NCI-H460 (cell line): Measurements from ENCODE around the gene ENPP3. TPM values are rescaled to one million over a fixed set of nuclear protein-coding genes. Genes with fewer than 3 reads are reported as not detected.

ENCODE experiments used
- DNase-seq: peaks from one replicate; pipeline ENCODE4 v3.0.0-alpha.2; 2016; ENCODE audit warnings: low read depth; ENCODE audit errors: extremely low read depth
- small RNA-seq, 2 experiments: library from RNA; depleted of rRNA; stranded (forward); fragments of <200 nt; gene quantifications; one replicate each; pipeline ENCODE3, GENCODE V24; 2014
- total RNA-seq: library from RNA; depleted of rRNA; stranded (reverse); fragments of >200 nt; shearing (Covaris generic); gene quantifications from 2 replicates; pipeline ENCODE4 v1.2.3, GENCODE V29; 2014; rRNA removed

ENPP3 gene
- total RNA-seq, 1 experiment from 2014 or later = 0.12 TPM

DNA sequence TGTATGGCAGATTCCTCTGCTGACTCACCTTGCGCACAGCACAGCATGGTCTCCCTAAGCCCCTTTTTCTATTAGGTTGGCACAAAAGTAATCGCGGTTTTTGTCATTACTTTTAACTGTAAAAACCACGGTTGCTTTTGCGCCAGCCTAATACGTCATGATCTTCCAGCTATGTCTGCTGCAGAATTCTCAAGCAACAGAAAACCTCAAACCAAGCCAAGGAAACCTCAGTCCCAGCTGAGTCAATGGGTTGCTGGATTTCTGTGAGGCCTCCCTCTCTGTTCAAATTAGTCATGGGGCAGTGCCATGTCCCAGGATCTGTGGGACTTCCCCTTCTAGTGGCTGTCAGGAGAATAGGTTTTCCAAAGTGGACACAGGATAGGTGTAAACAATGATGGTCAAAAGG is 155.0 kb downstream of the ENPP3 start:
- no peak for DNase-seq

DNA sequence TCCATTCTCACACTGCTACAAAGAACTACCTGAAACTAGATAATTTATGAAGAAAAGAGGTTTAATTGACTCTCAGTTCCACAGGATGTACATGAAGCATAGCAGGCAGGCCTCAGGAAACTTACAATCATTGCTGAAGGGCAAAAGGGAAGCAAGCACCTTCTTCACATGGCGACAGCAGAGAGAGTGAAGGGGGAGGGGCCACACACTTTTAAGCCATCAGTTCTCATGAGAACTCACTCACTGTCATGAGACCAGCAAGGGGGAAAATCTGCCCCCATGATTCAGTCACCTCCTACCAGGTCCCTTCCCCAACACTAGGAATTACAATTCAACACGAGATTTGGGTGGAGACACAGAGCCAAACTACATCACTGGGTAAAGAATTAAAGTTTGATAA is 158.3 kb downstream of the ENPP3 start:
- DNase-seq = no peak

Small RNAs within 50 kb of the gene (small RNA-seq; reads per million reads assigned to genes)
- gene MIR548H5 (0 reads per million in 2 experiments), gene RNU4-18P (0 reads per million in 2 experiments)

Other genes with a start within 250 kb of the ENPP3 start
- not detected in 2 replicates for gene ARG1, start 64.1 kb upstream of the ENPP3 start, total RNA-seq
- 17.4 and 20.0 TPM in 2 replicates for gene MED23, start 9.1 kb upstream of the ENPP3 start, total RNA-seq
- 0.05 TPM in 1 of 2 replicates, not detected in the other for gene OR2A4, start 64.1 kb downstream of the ENPP3 start, total RNA-seq
- not detected in 2 replicates for gene CTAGE9, start 73.7 kb downstream of the ENPP3 start, total RNA-seq
- 1.7 and 1.9 TPM in 2 replicates for gene ENPP1, start 170.7 kb downstream of the ENPP3 start, total RNA-seq